ENCODE measurements around the gene ATG7. TPM values are rescaled to one million over a fixed set of nuclear protein-coding genes. Genes with fewer than 3 reads are reported as not detected.
"Not testable (repeated sequence)": the region's sequence is repeated elsewhere in the genome, so short reads cannot be mapped to it uniquely, and the experiment has no call there.

The ATG7 gene
- total RNA-seq, 2 experiments from 2014 or later, result 36.8 to 40.0 TPM

- H3K27me3 Mint-ChIP-seq (ENCODE audit: low read depth), result no peaks in the 10 kb centered on the region
- ATAC-seq (no peak), DNase-seq (no peak)
- H3K36me3 Mint-ChIP-seq (ENCODE audit: low read depth), result peaks cover 3% of the 10 kb centered on the region
- ChIA-PET CTCF (no interaction called here), POLR2A (no interaction called here)
- no peaks in the 10 kb centered on the region for H3K9me3 Mint-ChIP-seq (ENCODE audit: insufficient read depth)
- no peak overlapping the region for H3K4me3 Mint-ChIP-seq
- H3K27ac Mint-ChIP-seq, result no peak overlapping the region
- peaks cover 7% of the 10 kb centered on the region for H3K4me1 Mint-ChIP-seq (ENCODE audit: low read depth)
These were observed 164.6 kb downstream of the ATG7 start for GRCh38 chr3:11436775-11437174.

GRCh38 chr3:11437506-11437905 is 165.3 kb downstream of the ATG7 start:
- H3K4me3 Mint-ChIP-seq, result no peak overlapping the region
- H3K4me1 Mint-ChIP-seq (ENCODE audit: low read depth), result peaks cover 7% of the 10 kb centered on the region
- H3K36me3 Mint-ChIP-seq (ENCODE audit: low read depth), result peaks cover 5% of the 10 kb centered on the region
- ChIA-PET CTCF (no interaction called here), POLR2A (no interaction called here)
- no peak overlapping the region for H3K27ac Mint-ChIP-seq
- ATAC-seq (no peak), DNase-seq (no peak)
- no peaks in the 10 kb centered on the region for H3K27me3 Mint-ChIP-seq (ENCODE audit: low read depth)
- no peaks in the 10 kb centered on the region for H3K9me3 Mint-ChIP-seq (ENCODE audit: insufficient read depth)

GRCh38 chr3:11438646-11439045 is 166.4 kb downstream of the ATG7 start:
- ChIA-PET CTCF (no interaction called here), POLR2A (interaction anchor here (0.7 to 1.1 kb wide), 2 partner anchors 24 to 32 kb away, joined by 3 read pairs; no protein-coding TSS in a partner anchor)
- Mint-ChIP-seq H3K27ac (no peak overlapping the region), H3K9me3 (ENCODE audit: insufficient read depth) (no peaks in the 10 kb centered on the region), H3K36me3 (ENCODE audit: low read depth) (peaks cover 9% of the 10 kb centered on the region), H3K4me1 (ENCODE audit: low read depth) (peaks cover 7% of the 10 kb centered on the region), H3K27me3 (ENCODE audit: low read depth) (no peaks in the 10 kb centered on the region), H3K4me3 (no peak overlapping the region)
- no peak for DNase-seq
- no peak for ATAC-seq

GRCh38 chr3:11441346-11441745 is 169.1 kb downstream of the ATG7 start:
- H3K9me3 Mint-ChIP-seq (ENCODE audit: insufficient read depth); DNase-seq; CTCF ChIA-PET; H3K27me3 Mint-ChIP-seq (ENCODE audit: low read depth); ATAC-seq; H3K27ac Mint-ChIP-seq; H3K4me1 Mint-ChIP-seq (ENCODE audit: low read depth); POLR2A ChIA-PET; H3K4me3 Mint-ChIP-seq: not testable (repeated sequence)
- peaks cover 15% of the 10 kb centered on the region for H3K36me3 Mint-ChIP-seq (ENCODE audit: low read depth)

GRCh38 chr3:11444404-11444803 is 172.2 kb downstream of the ATG7 start:
- DNase-seq (no peak), ATAC-seq (no peak)
- no peaks in the 10 kb centered on the region for H3K9me3 Mint-ChIP-seq (ENCODE audit: insufficient read depth)
- ChIA-PET CTCF (interaction anchor here (1.3 kb wide), 1 partner anchor 65 kb away, joined by 3 read pairs; no protein-coding TSS in a partner anchor), POLR2A (no interaction called here)
- peaks cover 15% of the 10 kb centered on the region for H3K36me3 Mint-ChIP-seq (ENCODE audit: low read depth)
- H3K27me3 Mint-ChIP-seq (ENCODE audit: low read depth), result no peaks in the 10 kb centered on the region
- H3K4me3 Mint-ChIP-seq, result no peak overlapping the region
- no peaks in the 10 kb centered on the region for H3K4me1 Mint-ChIP-seq (ENCODE audit: low read depth)
- no peak overlapping the region for H3K27ac Mint-ChIP-seq

- CTCF ChIA-PET; H3K9me3 Mint-ChIP-seq (ENCODE audit: insufficient read depth); ATAC-seq; H3K27ac Mint-ChIP-seq; H3K4me3 Mint-ChIP-seq; DNase-seq; H3K4me1 Mint-ChIP-seq (ENCODE audit: low read depth); H3K27me3 Mint-ChIP-seq (ENCODE audit: low read depth); POLR2A ChIA-PET: not testable (repeated sequence)
- H3K36me3 Mint-ChIP-seq (ENCODE audit: low read depth), result peaks cover 12% of the 10 kb centered on the region
These were observed 173.0 kb downstream of the ATG7 start for GRCh38 chr3:11445193-11445592.

DNA sequence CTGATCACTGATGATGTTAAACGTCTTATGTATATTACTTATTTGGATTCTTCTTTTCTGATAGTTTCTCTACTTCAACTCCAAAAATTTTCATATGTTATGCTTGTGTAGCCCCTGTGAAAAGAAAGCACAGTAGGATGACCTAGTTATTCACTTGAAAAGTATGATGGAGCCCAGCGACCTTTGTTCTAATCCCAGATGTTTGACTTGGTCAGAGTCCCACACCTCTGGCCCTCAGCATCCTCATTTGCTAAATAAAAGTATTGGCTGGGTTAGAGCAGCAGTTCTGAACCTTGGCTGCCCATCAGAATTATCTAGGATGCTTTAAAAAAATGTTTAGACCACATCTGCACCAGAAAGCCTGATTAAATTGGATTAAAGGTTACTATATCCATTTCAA is 173.7 kb downstream of the ATG7 start:
- POLR2A ChIA-PET, result no interaction called here
- no peaks in the 10 kb centered on the region for H3K27me3 Mint-ChIP-seq (ENCODE audit: low read depth)

DNA sequence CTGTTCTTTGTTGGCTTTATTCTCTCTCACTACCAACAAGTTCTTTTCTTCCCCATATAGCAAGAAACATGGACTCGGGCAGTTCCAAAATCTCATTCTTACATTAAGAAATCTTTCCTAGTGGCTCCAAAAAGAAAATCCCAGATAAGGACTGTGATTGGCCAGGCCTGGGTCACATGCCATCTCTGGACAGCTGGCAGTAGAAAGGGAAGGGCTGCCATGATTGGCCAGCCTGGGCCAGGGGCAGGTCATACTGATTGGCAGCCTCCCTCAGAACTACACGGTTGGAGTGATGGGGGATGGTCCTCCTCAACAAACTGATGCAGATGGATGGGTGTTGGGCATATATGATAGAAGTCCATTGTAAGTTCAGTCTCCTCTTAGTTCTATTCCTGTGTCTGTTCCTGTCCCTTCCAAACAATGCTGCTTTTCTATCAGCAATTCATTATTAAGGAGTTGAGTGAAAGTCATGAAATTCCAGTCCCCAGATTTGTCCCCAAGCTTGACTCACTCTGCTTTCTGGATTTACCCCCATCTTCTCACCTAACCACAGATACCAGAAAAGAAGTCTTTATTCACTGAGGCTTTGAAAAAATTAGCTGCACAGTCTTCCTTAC is 175.5 kb downstream of the ATG7 start:
- peaks cover 9% of the 10 kb centered on the region for H3K36me3 Mint-ChIP-seq (ENCODE audit: low read depth)
- ChIA-PET POLR2A (no interaction called here), CTCF (interaction anchor here (0.6 kb wide), 2 partner anchors 300 to 1123 kb away, joined by 3 to 6 read pairs; no protein-coding TSS in a partner anchor)
- no peak for DNase-seq
- no peaks in the 10 kb centered on the region for H3K4me1 Mint-ChIP-seq (ENCODE audit: low read depth)
- H3K9me3 Mint-ChIP-seq (ENCODE audit: insufficient read depth), result no peaks in the 10 kb centered on the region
- no peak overlapping the region for H3K4me3 Mint-ChIP-seq
- ATAC-seq, result no peak
- no peaks in the 10 kb centered on the region for H3K27me3 Mint-ChIP-seq (ENCODE audit: low read depth)
- H3K27ac Mint-ChIP-seq, result no peak overlapping the region

More for the DNA sequence above, 173.7 kb downstream of the ATG7 start:
- CTCF ChIA-PET, result no interaction called here
- ATAC-seq (no peak), DNase-seq (no peak)
- Mint-ChIP-seq H3K4me1 (ENCODE audit: low read depth) (no peaks in the 10 kb centered on the region), H3K4me3 (no peak overlapping the region), H3K36me3 (ENCODE audit: low read depth) (peaks cover 12% of the 10 kb centered on the region), H3K9me3 (ENCODE audit: insufficient read depth) (no peaks in the 10 kb centered on the region), H3K27ac (no peak overlapping the region)

DNA sequence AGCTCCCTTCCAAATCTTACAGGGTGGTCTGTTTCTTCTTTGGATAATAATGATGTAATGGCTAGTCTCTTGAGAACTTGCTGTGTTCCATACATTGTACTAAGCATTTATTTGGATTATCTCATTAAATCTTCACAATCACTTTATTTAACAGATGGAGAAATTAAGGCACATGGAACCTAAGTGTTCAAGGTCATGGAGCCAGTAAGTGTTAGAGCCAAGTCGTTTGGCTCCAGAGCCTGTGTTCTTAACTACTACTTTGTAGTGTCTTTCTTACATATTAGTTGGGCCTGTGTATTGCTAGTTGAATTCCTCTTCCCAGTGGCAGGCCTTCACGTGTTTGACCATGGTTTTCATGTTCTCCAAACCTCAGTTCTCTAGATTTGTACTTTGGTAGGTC is 177.8 kb downstream of the ATG7 start:
- no peaks in the 10 kb centered on the region for H3K27me3 Mint-ChIP-seq (ENCODE audit: low read depth)
- CTCF ChIA-PET, result no interaction called here
- POLR2A ChIA-PET, result no interaction called here
- H3K4me3 Mint-ChIP-seq, result no peak overlapping the region
- no peak for DNase-seq
- H3K27ac Mint-ChIP-seq, result no peak overlapping the region
- H3K9me3 Mint-ChIP-seq (ENCODE audit: insufficient read depth), result no peaks in the 10 kb centered on the region
- H3K36me3 Mint-ChIP-seq (ENCODE audit: low read depth), result peaks cover 2% of the 10 kb centered on the region
- no peak for ATAC-seq
- H3K4me1 Mint-ChIP-seq (ENCODE audit: low read depth), result no peaks in the 10 kb centered on the region

DNA sequence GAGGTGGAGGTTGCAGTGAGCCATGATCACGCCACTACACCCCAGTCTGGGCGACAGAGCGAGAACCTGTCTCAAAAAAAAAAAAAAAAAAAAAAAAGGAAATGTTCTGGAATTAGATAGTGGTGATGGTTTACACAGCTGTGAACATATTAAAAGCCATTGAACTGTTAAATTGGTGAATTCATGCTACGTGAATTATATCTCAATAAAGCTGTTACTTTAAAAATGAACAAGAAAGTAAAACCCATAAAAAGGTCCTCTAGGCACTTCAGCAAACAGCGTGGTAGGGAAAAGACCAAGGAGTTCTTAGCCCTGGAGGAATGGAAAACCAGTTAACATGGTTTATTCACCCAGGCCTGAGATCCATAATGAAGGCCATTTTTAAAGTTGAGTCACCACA is 180.1 kb downstream of the ATG7 start:
- no peak overlapping the region for H3K27ac Mint-ChIP-seq
- ATAC-seq, result no peak
- ChIA-PET POLR2A (no interaction called here), CTCF (no interaction called here)
- no peak for DNase-seq
- no peaks in the 10 kb centered on the region for H3K36me3 Mint-ChIP-seq (ENCODE audit: low read depth)
- H3K27me3 Mint-ChIP-seq (ENCODE audit: low read depth), result no peaks in the 10 kb centered on the region
- no peak overlapping the region for H3K4me3 Mint-ChIP-seq
- no peaks in the 10 kb centered on the region for H3K4me1 Mint-ChIP-seq (ENCODE audit: low read depth)
- H3K9me3 Mint-ChIP-seq (ENCODE audit: insufficient read depth), result no peaks in the 10 kb centered on the region

DNA sequence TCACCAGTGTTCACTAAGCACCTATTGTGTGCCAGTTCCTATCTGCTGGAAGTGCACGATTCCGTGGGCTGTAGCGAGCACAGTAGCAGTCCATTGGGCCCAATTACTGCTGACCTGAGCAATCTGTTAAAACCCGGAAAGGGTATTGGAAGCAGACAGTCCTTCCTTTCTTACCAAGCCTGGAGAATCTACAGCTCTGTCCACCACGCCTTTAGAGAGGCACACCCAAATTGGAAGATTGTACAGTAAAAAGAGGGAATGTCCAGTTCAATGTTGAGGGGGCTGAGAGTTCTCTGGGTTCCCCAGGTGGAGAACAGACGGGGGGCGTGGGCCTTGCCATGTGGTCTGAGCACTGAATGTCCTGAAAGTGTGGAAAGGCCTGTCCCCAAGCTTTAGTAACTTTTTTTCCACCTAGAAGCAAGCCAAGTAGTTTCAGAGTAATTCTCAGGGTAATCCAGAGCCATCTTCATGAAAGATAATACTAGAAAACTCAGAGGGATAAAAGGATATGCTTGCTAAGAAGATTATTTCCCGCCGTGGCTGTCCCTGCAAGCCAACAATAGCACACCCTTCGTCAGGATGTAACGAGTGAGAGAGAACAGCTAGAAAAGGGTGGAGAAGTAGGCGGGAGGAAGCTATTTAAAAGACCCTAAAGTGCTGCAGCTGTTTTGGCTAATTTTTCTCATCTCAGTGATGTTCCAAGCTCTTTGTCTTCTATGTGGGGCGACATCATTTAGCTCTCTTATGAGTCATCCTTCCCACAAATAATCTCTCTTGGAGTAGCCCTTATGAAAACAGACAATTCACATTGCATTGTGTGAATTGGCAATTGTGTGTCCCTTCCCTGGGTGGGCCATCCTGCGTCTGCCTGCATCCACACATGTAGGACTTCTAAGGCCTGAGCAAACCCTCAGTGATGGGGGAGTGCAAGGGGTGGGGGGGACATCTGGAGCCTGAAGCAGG is 181.0 kb downstream of the ATG7 start:
- Mint-ChIP-seq H3K27ac (no peak overlapping the region), H3K27me3 (ENCODE audit: low read depth) (no peaks in the 10 kb centered on the region), H3K4me1 (ENCODE audit: low read depth) (no peaks in the 10 kb centered on the region), H3K9me3 (ENCODE audit: insufficient read depth) (no peaks in the 10 kb centered on the region), H3K4me3 (no peak overlapping the region), H3K36me3 (ENCODE audit: low read depth) (no peaks in the 10 kb centered on the region)
- ChIA-PET CTCF (interaction anchor here (1.2 kb wide), 1 partner anchor 21 kb away, joined by 3 read pairs; no protein-coding TSS in a partner anchor), POLR2A (no interaction called here)
- no peak for ATAC-seq
- no peak for DNase-seq

DNA sequence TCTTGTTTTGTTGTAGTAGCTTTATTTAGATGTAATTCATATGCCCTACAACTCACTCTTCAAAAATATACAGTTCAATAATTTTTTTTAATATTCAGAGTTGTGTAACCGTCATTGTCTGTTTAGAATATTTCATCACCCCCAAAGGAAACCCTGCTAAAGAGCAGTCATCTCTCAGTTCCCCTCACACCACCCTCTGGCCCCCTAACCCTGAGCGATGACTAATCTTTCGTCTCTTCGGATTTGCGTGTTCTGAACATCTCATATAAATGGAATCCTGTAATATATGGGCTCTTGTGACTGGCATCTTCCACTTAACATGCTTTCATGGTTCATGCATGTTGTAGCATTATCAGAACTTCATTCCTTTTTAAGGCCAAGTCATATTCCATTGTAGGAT is 183.8 kb downstream of the ATG7 start:
- H3K9me3 Mint-ChIP-seq (ENCODE audit: insufficient read depth), result no peaks in the 10 kb centered on the region
- ATAC-seq (no peak), DNase-seq (no peak)
- no peaks in the 10 kb centered on the region for H3K27me3 Mint-ChIP-seq (ENCODE audit: low read depth)
- ChIA-PET CTCF (no interaction called here), POLR2A (no interaction called here)
- H3K4me1 Mint-ChIP-seq (ENCODE audit: low read depth), result no peaks in the 10 kb centered on the region
- no peaks in the 10 kb centered on the region for H3K36me3 Mint-ChIP-seq (ENCODE audit: low read depth)
- no peak overlapping the region for H3K4me3 Mint-ChIP-seq
- H3K27ac Mint-ChIP-seq, result no peak overlapping the region
